ENCODE measurements around the gene GSTK1. TPM values are rescaled to one million over a fixed set of nuclear protein-coding genes. Genes with fewer than 3 reads are reported as not detected.
"Not testable (repeated sequence)": the region's sequence is repeated elsewhere in the genome, so short reads cannot be mapped to it uniquely, and the experiment has no call there.

Gene GSTK1
- 100 to 1,000 TPM in 3 of 4 donors, 10 to 100 TPM in 1; 96.2 to 166 (median 149) TPM for total RNA-seq

GRCh38 chr7:143263266-143264195 is at the start of gene GSTK1:
GSTK1 (plus strand) TSS chr7:143263441; CDS start chr7:143263514, 73 bp downstream.
- intact Hi-C loops (cut with DNase I), result no loop called here
- DNase-seq, result peak; percentile 17
- peaks cover 14 to 24% (median 18%) of the 10 kb centered on the region in 3 donors for H3K4me1 ChIP-seq
- TF ChIP-seq, protein P1, sequence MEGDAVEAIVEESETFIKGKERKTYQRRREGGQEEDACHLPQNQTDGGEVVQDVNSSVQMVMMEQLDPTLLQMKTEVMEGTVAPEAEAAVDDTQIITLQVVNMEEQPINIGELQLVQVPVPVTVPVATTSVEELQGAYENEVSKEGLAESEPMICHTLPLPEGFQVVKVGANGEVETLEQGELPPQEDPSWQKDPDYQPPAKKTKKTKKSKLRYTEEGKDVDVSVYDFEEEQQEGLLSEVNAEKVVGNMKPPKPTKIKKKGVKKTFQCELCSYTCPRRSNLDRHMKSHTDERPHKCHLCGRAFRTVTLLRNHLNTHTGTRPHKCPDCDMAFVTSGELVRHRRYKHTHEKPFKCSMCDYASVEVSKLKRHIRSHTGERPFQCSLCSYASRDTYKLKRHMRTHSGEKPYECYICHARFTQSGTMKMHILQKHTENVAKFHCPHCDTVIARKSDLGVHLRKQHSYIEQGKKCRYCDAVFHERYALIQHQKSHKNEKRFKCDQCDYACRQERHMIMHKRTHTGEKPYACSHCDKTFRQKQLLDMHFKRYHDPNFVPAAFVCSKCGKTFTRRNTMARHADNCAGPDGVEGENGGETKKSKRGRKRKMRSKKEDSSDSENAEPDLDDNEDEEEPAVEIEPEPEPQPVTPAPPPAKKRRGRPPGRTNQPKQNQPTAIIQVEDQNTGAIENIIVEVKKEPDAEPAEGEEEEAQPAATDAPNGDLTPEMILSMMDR (IDR thresholded peaks at IDR 0.05), result no peak
- TF ChIP-seq POLR2A (IDR thresholded peaks at IDR 0.05), result peak in 2 of 4 donors; percentile 60 to 83
- no peaks in the 10 kb centered on the region for H3K9me3 ChIP-seq
- peaks cover 7 to 36% (median 15%) of the 10 kb centered on the region in 3 donors for H3K36me3 ChIP-seq
- H3K4me3 ChIP-seq, result peak within 1 kb of the TSS; percentile 69 to 94 (median 78)
- no peaks in the 10 kb centered on the region for H3K27me3 ChIP-seq
- WGBS, 2 donors, result 0% methylated on average over 7 to 31 of the region's 48 CpGs
- peak within 1 kb of the TSS; percentile 87 to 92 (median 90) for H3K27ac ChIP-seq

DNA sequence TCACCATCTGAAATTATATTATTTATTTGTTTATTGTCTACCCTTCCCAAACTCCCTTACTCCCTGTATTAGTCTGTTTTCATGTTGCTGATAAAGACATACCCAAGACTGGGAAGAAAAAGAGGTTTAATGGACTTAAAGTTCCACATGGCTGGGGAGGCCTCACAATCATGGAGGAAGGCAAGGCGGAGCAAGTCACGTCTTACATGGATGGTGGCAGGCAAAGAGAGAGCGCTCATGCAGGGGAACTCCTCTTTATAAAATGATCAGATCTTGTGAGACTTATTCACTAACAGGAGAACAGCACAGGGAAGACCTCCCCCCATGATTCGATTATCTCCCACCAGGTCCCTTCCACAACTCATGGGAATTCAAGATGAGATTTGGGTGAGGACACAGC is 49.8 kb upstream of the GSTK1 start:
- H3K36me3 ChIP-seq; H3K4me1 ChIP-seq; H3K27ac ChIP-seq; H3K9me3 ChIP-seq; intact Hi-C loops (cut with DNase I); H3K4me3 ChIP-seq; H3K27me3 ChIP-seq; DNase-seq: not testable (repeated sequence)
- WGBS, 2 donors, result 90% methylated on average over 4 of the region's 4 CpGs

GRCh38 chr7:143214789-143215679 is 48.2 kb upstream of the GSTK1 start:
- Histone ChIP-seq H3K27me3 (peaks cover 0 to 4% (median 0%) of the 10 kb centered on the region in 4 donors), H3K9me3 (no peaks in the 10 kb centered on the region), H3K36me3 (no peaks in the 10 kb centered on the region), H3K4me1 (no peaks in the 10 kb centered on the region), H3K4me3 (no peak overlapping the region), H3K27ac (no peak overlapping the region)
- no peak for DNase-seq
- TF ChIP-seq POLR2A (IDR thresholded peaks at IDR 0.05), result no peak
- TF ChIP-seq, protein P1 (IDR thresholded peaks at IDR 0.05), result peak; percentile 92 to 99 (median 99)
- intact Hi-C loops (cut with DNase I), result loop anchor here (2.0 kb wide), 1 partner anchor 206 kb away; no protein-coding TSS in a partner anchor
- 12 to 19% methylated on average over 8 of the region's 8 CpGs for WGBS, 2 donors

DNA sequence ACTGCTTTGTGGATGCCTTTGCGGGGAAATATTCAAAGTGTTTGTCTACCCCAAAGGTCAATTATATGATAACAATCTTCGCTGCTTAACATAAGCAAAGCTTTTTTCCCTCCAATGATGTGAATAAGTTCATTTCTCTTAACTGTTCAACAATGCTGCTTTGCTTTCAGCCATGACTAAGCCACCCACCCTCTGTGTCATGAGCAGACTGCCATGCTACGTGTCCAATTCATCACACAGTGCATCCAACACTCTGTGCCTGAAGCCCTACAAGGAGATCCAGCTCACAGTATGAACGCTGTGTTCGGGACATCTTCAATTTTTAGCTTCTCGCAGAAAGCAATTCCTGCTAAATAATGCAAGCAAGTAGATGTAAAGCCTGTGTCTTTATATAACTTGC is 47.1 kb upstream of the GSTK1 start:
- no peak for TF ChIP-seq POLR2A (IDR thresholded peaks at IDR 0.05)
- TF ChIP-seq, protein P1 (IDR thresholded peaks at IDR 0.05), result no peak
- Histone ChIP-seq H3K4me1 (no peaks in the 10 kb centered on the region), H3K27ac (no peak overlapping the region), H3K36me3 (no peaks in the 10 kb centered on the region), H3K9me3 (no peaks in the 10 kb centered on the region), H3K4me3 (no peak overlapping the region), H3K27me3 (peaks cover 0 to 4% (median 0%) of the 10 kb centered on the region in 4 donors)
- intact Hi-C loops (cut with DNase I), result no loop called here
- 73 to 79% methylated on average over 6 of the region's 6 CpGs for WGBS, 2 donors
- DNase-seq, result no peak

- WGBS, 2 donors, result 77 to 85% methylated on average over 2 of the region's 2 CpGs
- TF ChIP-seq, protein P1 (IDR thresholded peaks at IDR 0.05), result no peak
- no peak for TF ChIP-seq POLR2A (IDR thresholded peaks at IDR 0.05)
- Histone ChIP-seq H3K27me3 (peaks cover 0 to 4% (median 0%) of the 10 kb centered on the region in 4 donors), H3K4me1 (no peaks in the 10 kb centered on the region), H3K4me3 (no peak overlapping the region), H3K9me3 (no peaks in the 10 kb centered on the region), H3K27ac (no peak overlapping the region), H3K36me3 (no peaks in the 10 kb centered on the region)
- DNase-seq, result no peak
- intact Hi-C loops (cut with DNase I), result no loop called here
Observed at GRCh38 chr7:143216686-143217085, 46.6 kb upstream of the GSTK1 start.
